Astrocyte (in vitro differentiated cells and primary cell): ENCODE results near the gene ASB4.

Source experiments
- CTCF ChIP-seq: IDR thresholded peaks from 2 replicates; pipeline ENCODE4 v1.5.1; 2011; ENCODE audit warnings: low read depth, mild to moderate bottlenecking, inconsistent platforms, low read length, moderate library complexity; ENCODE audit not compliant: insufficient read depth
- EZH2 ChIP-seq: IDR thresholded peaks from 2 replicates; pipeline ENCODE4 v1.6.1; 2012; ENCODE audit warnings: mild to moderate bottlenecking, low read length, inconsistent platforms; ENCODE audit not compliant: insufficient read depth

GRCh38 chr7:95471071-95471470 lies 14.7 kb upstream of the ASB4 start:
- TF ChIP-seq CTCF (no peak), EZH2 (no peak)
